Stimulated activated CD4-positive, alpha-beta T cell treated with anti-CD3 and anti-CD28 coated beads, Interleukin-12 subunit alpha, Interleukin-12 subunit beta, amount 100 ng/mL, for 48 hours (primary cell): ENCODE data around the gene TOM1.

Experiments
- DNase-seq, 3 donors: peaks; one replicate each; pipeline ENCODE4 v3.0.0-alpha.2; 2020; ENCODE audit warnings: low read depth in 2 of 3, low spot score in 1 of 3

Gene TOM1

GRCh38 chr22:35367331-35367886 lies 67.7 kb downstream of the TOM1 start:
- DNase-seq: no peak

- no peak for DNase-seq
Measured at GRCh38 chr22:35368386-35368785, 68.7 kb downstream of the TOM1 start.

- DNase-seq: no peak
Measured at GRCh38 chr22:35369996-35370395, 70.3 kb downstream of the TOM1 start.

- no peak for DNase-seq
Measured at GRCh38 chr22:35373781-35374180, 74.1 kb downstream of the TOM1 start.

GRCh38 chr22:35375031-35375430 lies 75.3 kb downstream of the TOM1 start:
- no peak for DNase-seq

GRCh38 chr22:35375526-35375925 lies 75.8 kb downstream of the TOM1 start:
- DNase-seq: no peak

GRCh38 chr22:35376728-35377472 lies 77.2 kb downstream of the TOM1 start:
- no peak for DNase-seq

- no peak for DNase-seq
Measured at GRCh38 chr22:35377735-35378134, 78.0 kb downstream of the TOM1 start.

- no peak for DNase-seq
Measured at GRCh38 chr22:35378621-35379020, 78.9 kb downstream of the TOM1 start.

GRCh38 chr22:35379146-35379993 lies 79.7 kb downstream of the TOM1 start:
- DNase-seq: no peak

GRCh38 chr22:35380013-35380412 lies 80.3 kb downstream of the TOM1 start:
- DNase-seq: no peak

GRCh38 chr22:35380537-35381423 lies 81.1 kb downstream of the TOM1 start, which contains the start of gene HMOX1:
Gene HMOX1, plus strand, starts transcription at chr22:35381096. Its CDS starts 78 bp downstream, at chr22:35381174.
- peak; percentile 11 to 48 (median 28) for DNase-seq

- no peak for DNase-seq
Measured at GRCh38 chr22:35381424-35382009, 81.8 kb downstream of the TOM1 start.

GRCh38 chr22:35383679-35384071 lies 84.0 kb downstream of the TOM1 start:
- no peak for DNase-seq

GRCh38 chr22:35384527-35384926 lies 84.8 kb downstream of the TOM1 start:
- DNase-seq: no peak

GRCh38 chr22:35384975-35385588 lies 85.4 kb downstream of the TOM1 start:
- DNase-seq: no peak

- DNase-seq: no peak
Measured at GRCh38 chr22:35386670-35387288, 87.1 kb downstream of the TOM1 start.

GRCh38 chr22:35390933-35391332 lies 91.2 kb downstream of the TOM1 start:
- no peak for DNase-seq

GRCh38 chr22:35392357-35392756 lies 92.7 kb downstream of the TOM1 start:
- DNase-seq: no peak
